Subcutaneous adipose tissue (tissue), 4 donors: ENCODE data around the gene MAPK10. TPM values are rescaled to one million over a fixed set of nuclear protein-coding genes. Genes with fewer than 3 reads are reported as not detected.

Experiments used
- CTCF ChIP-seq: fragments of 450-650 bp; IDR thresholded peaks from one replicate; pipeline ENCODE4 v1.5.1; 2016; ENCODE audit warnings: low read depth, mild to moderate bottlenecking, control low read depth, antibody characterized with exemption, moderate library complexity
- total RNA-seq, 4 donors: library from RNA; depleted of rRNA; stranded (reverse); fragments of >200 nt; gene quantifications; one replicate each; pipeline ENCODE4 v1.1.0, GENCODE V29; 2016

The MAPK10 gene
- total RNA-seq, 4 donors from 2014 or later: 12.9 to 61.6 (median 34.8) TPM

GRCh38 chr4:86092684-86093083, 267.2 kb downstream of the MAPK10 start:
- no peak for TF ChIP-seq CTCF

GRCh38 chr4:86091201-86091600, 268.7 kb downstream of the MAPK10 start:
- no peak for TF ChIP-seq CTCF

GRCh38 chr4:86089781-86090323, 270.0 kb downstream of the MAPK10 start:
- no peak for TF ChIP-seq CTCF

- no peak for TF ChIP-seq CTCF
Measured at GRCh38 chr4:86089053-86089452, 270.8 kb downstream of the MAPK10 start.

GRCh38 chr4:86060341-86060740, 299.5 kb downstream of the MAPK10 start:
- no peak for TF ChIP-seq CTCF

GRCh38 chr4:86058621-86059020, 301.2 kb downstream of the MAPK10 start:
- no peak for TF ChIP-seq CTCF

GRCh38 chr4:86055898-86056297, 304.0 kb downstream of the MAPK10 start:
- no peak for TF ChIP-seq CTCF
